AG10803 (cell line): ENCODE measurements around the gene PPP1R14C.

Experiments used
- DNase-seq: peaks from one replicate; pipeline ENCODE4 v3.0.0; 2010; ENCODE audit warnings: low read depth
- H3K4me3 ChIP-seq: 2 replicates; pipeline ENCODE4 v1.5.1; 2011; ENCODE audit warnings: mild to moderate bottlenecking, low read length, control low read depth
- TF ChIP-seq, protein P1 (sequence below): conservative IDR thresholded peaks from 2 replicates; pipeline ENCODE4 v1.5.1; 2011; ENCODE audit warnings: mild to moderate bottlenecking, low read length, control low read depth, inconsistent platforms

PPP1R14C gene

DNA sequence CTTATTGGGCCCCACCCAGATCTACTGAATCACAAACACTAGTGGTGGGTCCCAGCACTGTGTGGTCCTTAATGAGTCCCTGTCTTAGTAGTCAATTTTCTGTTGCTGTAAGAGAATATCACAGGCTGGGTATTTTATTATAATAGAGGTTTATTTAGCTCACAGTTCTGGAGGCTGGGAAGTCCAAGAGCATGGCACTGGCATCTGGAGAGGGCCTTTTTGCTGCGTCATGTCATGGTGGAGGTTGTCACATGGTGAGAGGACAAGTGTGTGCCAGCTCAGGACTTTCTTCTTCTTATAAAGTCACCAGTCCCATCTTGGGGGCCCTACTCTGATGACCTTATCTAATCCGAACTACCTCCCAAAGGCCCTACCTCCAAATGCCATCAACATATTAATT lies 105.0 kb downstream of the PPP1R14C start:
- no peak for DNase-seq
- no peak overlapping the region for H3K4me3 ChIP-seq
- TF ChIP-seq, protein P1, sequence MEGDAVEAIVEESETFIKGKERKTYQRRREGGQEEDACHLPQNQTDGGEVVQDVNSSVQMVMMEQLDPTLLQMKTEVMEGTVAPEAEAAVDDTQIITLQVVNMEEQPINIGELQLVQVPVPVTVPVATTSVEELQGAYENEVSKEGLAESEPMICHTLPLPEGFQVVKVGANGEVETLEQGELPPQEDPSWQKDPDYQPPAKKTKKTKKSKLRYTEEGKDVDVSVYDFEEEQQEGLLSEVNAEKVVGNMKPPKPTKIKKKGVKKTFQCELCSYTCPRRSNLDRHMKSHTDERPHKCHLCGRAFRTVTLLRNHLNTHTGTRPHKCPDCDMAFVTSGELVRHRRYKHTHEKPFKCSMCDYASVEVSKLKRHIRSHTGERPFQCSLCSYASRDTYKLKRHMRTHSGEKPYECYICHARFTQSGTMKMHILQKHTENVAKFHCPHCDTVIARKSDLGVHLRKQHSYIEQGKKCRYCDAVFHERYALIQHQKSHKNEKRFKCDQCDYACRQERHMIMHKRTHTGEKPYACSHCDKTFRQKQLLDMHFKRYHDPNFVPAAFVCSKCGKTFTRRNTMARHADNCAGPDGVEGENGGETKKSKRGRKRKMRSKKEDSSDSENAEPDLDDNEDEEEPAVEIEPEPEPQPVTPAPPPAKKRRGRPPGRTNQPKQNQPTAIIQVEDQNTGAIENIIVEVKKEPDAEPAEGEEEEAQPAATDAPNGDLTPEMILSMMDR, result no peak

DNA sequence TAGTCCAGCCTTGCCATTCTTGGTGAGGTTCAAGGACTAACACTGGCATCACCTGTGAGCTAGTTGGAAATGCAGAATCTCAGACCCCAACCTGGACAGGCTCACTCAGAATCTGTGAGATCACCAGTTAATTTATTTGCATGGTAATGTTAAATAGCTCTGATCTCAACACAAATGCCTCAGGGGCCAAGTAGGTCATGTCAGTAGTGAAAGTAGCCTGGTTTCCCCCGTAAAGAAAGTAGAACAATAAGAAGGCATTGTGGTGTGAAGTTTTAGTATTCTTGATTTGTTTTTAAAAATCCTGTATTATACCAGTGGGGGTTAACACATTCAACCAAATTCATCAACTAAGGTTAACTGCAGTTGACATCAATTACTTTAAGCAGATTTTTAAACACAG lies 105.5 kb downstream of the PPP1R14C start:
- TF ChIP-seq, protein P1, result no peak
- no peak for DNase-seq
- no peak overlapping the region for H3K4me3 ChIP-seq

DNA sequence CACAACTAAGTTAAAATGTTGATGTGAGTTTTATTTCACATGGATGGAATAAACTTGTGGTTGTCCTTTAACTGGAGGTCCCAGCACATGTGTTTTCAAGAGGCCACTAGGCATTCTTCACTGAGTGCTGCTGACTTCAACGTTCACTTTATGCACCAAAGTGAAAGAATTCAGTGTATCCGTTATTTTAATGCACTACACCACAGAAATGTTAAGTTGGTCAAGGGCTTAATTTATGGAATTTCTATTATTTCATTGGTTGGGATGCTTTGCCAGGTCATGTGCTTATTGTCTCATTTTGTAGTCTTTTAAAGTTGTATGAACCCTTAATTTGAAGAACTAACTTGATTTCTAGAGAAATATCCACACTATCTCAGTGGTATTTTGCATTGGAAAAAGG lies 106.4 kb downstream of the PPP1R14C start:
- peak; percentile 78 for DNase-seq
- TF ChIP-seq, protein P1, result no peak
- no peak overlapping the region for H3K4me3 ChIP-seq

DNA sequence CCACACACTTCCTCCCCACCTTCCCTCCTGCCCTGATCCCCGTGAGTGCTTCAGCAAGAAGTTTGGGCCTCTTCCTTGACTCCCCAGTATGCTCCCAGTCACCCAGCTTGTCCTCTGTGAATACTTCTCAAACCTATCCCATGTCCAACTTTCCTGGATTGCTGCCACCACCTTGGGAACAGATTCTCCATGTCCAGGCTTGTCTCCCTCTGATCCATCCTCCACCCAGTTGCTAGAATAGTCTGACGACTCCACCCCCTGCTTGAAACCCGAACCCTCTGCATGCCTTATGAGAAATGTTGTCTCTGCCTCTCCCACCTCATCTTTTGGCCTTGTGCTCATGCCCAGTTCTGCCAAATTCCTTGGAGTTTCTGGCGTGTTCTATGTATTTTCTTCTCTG lies 108.0 kb downstream of the PPP1R14C start:
- no peak overlapping the region for H3K4me3 ChIP-seq
- DNase-seq, result peak; percentile 85
- TF ChIP-seq, protein P1, result no peak

DNA sequence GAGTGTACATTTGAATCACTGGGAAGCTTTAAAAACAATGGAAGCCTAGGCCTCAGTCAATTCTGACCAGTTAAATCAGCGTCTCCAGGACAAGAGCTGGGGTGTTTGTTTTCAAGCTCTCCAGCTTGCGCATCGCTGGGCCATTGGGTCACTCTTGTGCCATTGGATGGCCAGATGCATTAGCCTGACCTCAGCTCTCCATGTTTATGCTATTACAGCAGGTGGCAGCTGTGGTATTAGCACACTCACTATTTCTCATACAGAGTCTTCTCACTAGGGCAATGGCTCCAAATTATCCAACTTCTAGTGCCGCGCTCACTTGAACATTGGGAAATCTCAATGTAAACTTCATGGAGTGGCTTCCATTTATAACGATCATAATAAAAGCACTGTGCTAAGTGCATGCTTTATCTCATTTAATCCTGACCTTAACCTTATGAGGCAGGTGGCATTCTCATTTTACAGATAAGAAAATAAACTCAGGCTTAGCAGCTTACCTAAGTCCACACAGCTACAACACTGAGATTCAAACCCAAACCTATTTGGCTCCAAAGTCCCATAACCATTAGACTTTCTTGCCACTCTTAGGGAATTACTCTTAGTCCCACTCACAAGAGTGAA lies 108.8 kb downstream of the PPP1R14C start:
- no peak overlapping the region for H3K4me3 ChIP-seq
- DNase-seq, result no peak
- TF ChIP-seq, protein P1, result no peak

DNA sequence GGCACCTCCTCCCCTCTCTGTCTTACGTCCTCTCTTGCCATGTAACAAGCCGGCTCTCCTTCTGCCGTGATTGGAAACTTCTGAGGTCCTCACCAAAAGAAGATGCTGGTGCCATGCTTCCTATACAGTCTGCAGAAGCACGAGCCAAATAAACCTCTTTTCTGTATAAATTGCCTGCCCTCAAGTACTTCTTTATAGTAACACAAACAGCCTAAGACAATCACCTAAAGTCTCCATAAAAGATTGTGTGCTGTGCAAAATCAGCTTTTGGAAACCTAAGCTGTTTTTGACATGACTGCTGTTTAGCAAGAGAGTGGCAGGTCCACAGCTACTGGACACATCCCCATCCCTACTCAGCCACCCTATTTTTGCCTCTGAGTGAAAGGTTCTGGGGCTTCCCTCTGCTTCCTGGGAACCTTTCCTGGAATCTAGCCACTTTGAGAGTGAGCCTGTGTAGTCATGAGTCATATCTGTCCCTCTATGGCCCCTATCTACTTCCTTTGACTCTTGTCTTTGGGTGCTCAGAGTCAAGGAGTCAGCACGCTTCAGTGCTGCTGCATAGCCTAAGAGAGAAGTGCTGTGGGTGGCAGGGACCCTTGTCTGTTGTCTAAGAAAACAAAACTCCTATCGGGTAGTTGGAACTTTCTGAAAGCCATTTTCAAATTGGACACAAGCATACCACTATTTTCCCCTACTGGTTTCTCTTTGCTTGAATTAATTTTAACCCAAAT lies 110.0 kb downstream of the PPP1R14C start:
- DNase-seq, result no peak
- TF ChIP-seq, protein P1, result no peak

DNA sequence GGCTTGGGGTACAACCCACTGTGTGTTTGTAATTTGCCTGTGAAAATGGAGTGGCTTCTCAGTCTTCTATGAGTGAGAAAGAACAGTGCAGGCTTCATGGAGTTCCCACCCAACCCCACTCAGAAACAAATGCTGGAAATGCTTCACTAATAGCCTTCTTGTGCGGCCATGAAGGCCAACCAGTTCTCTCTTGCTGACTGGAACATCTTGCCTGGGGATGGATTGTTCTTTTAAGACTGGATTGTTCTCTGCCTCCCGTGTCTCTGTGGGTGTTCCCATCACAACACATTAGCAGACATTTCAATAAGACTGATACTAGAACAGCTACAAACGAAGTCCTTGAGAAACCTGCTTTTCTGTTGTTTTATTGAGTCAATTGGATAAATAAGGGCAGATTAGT lies 110.6 kb downstream of the PPP1R14C start:
- no peak for DNase-seq
- TF ChIP-seq, protein P1, result no peak

More for the DNA sequence above, 110.0 kb downstream of the PPP1R14C start:
- H3K4me3 ChIP-seq, result no peak overlapping the region

More for the DNA sequence above, 110.6 kb downstream of the PPP1R14C start:
- no peak overlapping the region for H3K4me3 ChIP-seq
